GM10266 (cell line): Measurements from ENCODE around the gene LCA5L.

Source experiments
- DNase-seq: peaks from one replicate; pipeline ENCODE4 v3.0.0; 2012; ENCODE audit errors: extremely low spot score
- CTCF ChIP-seq: IDR thresholded peaks from 2 replicates; pipeline ENCODE4 v1.5.1; 2012; ENCODE audit warnings: mild to moderate bottlenecking, low read depth; ENCODE audit not compliant: control insufficient read depth, insufficient read depth; ENCODE audit errors: missing control alignments

LCA5L gene

GRCh38 chr21:39466584-39466983 is 21.0 kb upstream of the LCA5L start:
- DNase-seq = no peak

GRCh38 chr21:39463308-39463707 is 17.7 kb upstream of the LCA5L start:
- TF ChIP-seq CTCF = no peak
- no peak for DNase-seq

More at GRCh38 chr21:39466584-39466983, 21.0 kb upstream of the LCA5L start:
- TF ChIP-seq CTCF = no peak

- no peak for TF ChIP-seq CTCF
- DNase-seq = no peak
Measured at GRCh38 chr21:39461419-39461818, 15.8 kb upstream of the LCA5L start.

GRCh38 chr21:39456665-39457064 is 11.1 kb upstream of the LCA5L start:
- DNase-seq = no peak
- TF ChIP-seq CTCF = no peak

- TF ChIP-seq CTCF = no peak
- DNase-seq = no peak
Measured at GRCh38 chr21:39454949-39455668, 9.5 kb upstream of the LCA5L start.

GRCh38 chr21:39453571-39454179 is 8.1 kb upstream of the LCA5L start:
- no peak for DNase-seq

More at GRCh38 chr21:39453571-39454179, 8.1 kb upstream of the LCA5L start:
- TF ChIP-seq CTCF = no peak
